T-helper 1 cell treated with Interleukin-12 subunit alpha and Interleukin-12 subunit beta and Interleukin-4 antibody, amounts not matched to agents 30 ng/mL and 1 ng/mL, for 36 hours (primary cell): Measurements from ENCODE around the gene MED10. TPM values are rescaled to one million over a fixed set of nuclear protein-coding genes. Genes with fewer than 3 reads are reported as not detected.

Source experiments
- intact Hi-C: fragments of 100-400 bp; cut with micrococcal nuclease; formaldehyde crosslinking; loops from one replicate; pipeline ENCODE4 v1.15.1; 2024
- total RNA-seq: library from RNA; stranded (reverse); gene quantifications from 2 replicates; pipeline ENCODE4 v1.2.3, GENCODE V29; 2022

Gene MED10
- total RNA-seq, 1 donor from 2014 or later: 50.0 TPM

- intact Hi-C loops: no loop called here
These were observed 21.9 kb upstream of the MED10 start for GRCh38 chr5:6399980-6400910.

- intact Hi-C loops: no loop called here
These were observed 20.4 kb upstream of the MED10 start for GRCh38 chr5:6398570-6399230.

GRCh38 chr5:6397536-6398269 lies 19.4 kb upstream of the MED10 start:
- intact Hi-C loops: no loop called here

DNA sequence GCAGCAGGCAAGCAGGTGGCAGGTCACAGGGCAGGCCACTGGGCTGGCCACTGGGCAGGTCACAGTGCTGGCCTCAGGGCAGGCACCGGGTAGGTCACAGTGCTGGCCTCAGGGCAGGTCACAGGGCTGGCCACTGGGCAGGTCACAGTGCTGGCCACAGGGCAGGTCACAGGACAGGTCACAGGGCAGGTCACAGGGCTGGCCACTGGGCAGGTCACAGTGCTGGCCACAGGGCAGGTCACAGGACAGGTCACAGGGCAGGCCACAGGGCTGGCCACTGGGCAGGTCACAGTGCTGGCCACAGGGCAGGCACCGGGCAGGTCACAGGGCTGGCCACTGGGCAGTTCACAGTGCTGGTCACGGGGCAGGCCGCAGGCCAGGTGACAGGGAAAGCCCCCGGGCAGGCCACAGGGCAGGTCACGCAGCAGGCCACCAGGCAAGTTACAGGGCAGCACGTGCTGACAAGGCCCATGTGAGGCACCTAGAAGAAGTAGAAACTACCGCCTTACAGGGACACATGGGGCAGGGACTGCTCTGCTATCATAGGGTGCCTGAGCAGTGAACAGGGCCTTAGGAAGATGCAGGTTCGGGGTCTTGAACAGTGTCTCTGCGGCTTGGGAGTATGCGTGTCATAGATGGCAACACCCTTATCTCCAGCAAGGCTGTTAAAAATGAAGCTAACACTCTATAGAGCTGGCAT lies 18.6 kb upstream of the MED10 start:
- intact Hi-C loops: no loop called here

- intact Hi-C loops: no loop called here
These were observed 17.7 kb upstream of the MED10 start for GRCh38 chr5:6396043-6396442.

DNA sequence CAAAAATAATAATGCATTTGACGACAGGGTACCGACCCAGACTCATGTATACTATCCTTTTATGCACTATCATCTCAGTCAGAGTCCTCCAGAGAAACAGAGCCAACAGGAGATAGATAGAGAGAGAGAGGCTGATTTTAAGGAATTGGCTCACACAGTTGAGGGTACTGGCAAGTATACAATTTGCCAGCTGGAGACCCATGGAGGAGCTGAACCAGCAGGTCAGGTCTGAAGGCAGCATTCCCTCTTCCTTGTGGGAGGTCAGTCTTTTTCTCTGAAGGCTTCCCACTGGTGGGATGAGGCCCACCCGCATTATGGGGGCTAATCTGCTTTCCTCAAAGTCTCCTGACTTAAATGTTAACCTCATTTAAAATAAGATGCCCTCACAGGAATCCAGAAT lies 17.3 kb upstream of the MED10 start:
- intact Hi-C loops: no loop called here

- intact Hi-C loops: no loop called here
These were observed 16.7 kb upstream of the MED10 start for GRCh38 chr5:6395102-6395445.

GRCh38 chr5:6394429-6395101 lies 16.2 kb upstream of the MED10 start:
- intact Hi-C loops: no loop called here

DNA sequence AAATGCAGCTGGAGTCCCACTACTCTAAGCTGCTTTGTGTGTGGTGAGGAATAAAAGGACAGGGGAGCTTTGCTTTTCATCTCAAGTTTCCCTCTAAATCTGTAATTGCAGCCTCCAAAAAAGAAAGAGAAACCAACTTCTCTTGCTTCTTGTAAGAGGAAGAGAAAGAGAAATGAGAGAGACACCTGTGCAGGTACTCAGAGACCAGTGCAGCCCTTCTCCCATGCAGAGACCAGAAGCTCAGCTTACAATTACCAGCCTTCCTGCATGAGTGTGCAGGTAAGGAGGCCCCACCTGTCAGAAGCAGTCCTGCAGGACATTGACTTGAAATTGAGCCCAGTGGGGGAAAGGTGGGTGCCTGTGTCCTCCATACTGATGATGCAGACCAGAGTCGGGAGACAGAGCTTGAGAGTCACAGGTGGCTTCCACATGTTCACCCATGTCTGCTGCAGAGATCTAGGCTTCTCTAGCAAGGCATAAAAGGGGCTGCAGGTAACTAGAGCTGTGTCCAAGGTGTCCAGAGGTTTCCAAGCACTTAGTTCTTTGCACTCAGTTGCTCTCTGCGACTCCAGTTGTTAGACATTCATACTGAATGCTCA lies 15.3 kb upstream of the MED10 start:
- intact Hi-C loops: no loop called here

DNA sequence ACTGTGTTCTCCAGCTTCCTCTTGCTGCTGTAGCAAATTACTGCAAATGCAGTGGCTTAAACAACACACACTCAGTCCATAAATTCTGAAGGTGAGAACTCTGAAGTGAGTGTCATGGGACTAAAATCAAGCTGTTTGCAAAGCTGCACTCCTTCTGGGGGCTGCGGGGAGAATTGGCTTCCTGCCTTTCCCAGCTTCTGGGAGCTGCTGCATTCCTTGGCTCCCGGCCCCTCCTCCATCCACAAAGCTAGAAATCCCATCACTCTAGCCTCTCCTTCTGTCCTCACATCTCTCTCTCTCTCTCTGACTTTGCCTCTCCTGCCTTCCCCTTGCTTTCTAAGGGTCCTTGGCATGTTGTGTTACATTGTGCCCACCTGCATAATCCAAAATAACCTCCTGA lies 14.2 kb upstream of the MED10 start:
- intact Hi-C loops: no loop called here

DNA sequence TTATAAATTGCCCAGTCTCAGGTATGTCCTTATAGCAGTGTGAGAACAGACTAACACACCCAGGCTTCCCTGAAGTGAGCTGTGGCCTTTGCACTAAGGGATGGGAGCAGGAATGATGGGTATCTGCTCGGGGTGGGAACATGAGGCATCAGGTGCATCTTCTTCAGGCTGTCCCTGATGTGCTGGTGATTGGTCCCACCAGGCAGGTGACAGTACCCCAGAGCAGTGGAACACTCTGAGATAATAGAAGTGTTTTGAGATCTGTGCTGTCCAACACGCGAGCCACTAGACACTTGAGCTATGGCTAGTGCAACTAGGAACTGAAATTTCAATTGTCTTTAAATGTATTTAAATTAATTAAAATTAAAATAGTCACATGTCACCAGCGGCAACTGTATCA lies 12.8 kb upstream of the MED10 start:
- intact Hi-C loops: no loop called here

- intact Hi-C loops: no loop called here
These were observed 11.7 kb upstream of the MED10 start for GRCh38 chr5:6389946-6390530.

- intact Hi-C loops: no loop called here
These were observed 11.1 kb upstream of the MED10 start for GRCh38 chr5:6389397-6389796.

DNA sequence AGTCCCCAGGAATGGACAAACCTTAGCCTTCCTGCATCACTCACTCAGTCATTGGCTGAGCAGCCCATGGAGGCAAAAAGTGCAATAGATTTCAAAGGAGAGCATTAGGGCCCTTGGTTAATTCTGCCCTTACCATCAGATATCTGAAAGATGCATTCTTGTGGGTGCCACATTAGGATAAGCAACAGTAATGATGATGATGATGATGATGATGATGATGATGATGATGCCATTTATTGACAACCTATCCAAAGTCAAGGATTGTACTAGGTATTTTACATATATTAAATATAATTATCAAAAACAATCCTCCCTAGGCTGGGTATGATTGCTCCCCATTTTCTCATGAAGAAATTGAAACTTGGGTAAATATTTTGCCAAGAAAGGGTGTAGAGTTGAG lies 9.6 kb upstream of the MED10 start:
- intact Hi-C loops: no loop called here

DNA sequence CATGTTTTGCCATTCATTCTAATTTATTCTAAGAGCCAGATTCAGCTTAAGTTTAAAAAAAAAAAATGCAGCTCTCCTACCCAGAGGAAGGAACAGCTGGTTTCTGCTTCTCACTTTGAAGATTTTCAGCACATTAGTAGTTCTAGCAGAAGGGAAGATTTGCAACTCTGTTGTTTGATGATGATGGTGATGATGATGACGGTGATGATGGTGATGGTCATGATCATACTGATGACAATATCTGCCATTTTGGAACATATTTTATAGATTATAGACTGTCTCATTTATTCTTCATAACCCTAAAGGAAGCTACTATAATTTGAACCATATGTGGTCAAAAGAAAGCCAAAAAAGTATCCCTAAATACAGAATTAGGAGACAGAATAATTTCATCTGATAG lies 7.9 kb upstream of the MED10 start:
- intact Hi-C loops: no loop called here

DNA sequence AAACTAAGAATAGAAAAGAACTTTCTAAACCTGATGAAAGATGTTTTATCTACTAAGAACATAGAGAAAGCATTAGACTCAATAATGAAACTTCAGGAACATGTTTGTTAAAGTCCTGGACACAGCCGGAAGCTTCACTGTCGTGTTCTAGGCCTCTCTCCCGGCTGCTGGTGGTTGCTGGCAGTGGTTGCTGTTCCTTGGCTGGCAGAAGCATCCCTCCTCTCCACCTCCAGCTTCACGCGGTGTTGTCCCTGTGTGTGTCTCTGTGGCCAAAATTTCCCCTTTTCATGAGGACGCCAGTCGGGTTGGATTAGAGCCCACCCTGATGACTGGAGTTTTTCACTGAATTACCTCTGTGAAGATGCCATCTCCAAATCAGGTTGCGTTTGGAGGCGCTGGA lies 6.5 kb upstream of the MED10 start:
- intact Hi-C loops: no loop called here

- intact Hi-C loops: no loop called here
These were observed 5.0 kb upstream of the MED10 start for GRCh38 chr5:6383376-6383775.

- intact Hi-C loops: loop anchor here (2.0 to 10.0 kb wide), 3 partner anchors 68 to 366 kb away; partner anchors contain the start of gene UBE2QL1
These were observed 899 bp upstream of the MED10 start for GRCh38 chr5:6379246-6379645.

DNA sequence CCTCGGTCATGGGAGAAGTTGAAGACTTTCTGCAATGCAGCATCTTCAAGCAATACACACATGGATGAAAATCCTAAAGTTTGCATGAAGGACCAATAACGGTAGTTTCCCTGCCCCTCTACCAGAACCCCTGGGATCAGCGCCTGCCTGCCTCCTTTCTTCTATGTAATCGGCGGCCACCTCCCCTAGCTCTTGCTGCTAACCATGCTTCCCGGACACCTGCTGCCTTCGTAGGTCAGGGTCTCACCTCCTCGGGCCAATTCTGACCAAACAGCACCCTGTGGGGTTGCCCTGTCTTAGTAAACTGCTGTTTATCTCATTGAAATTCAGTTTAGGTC lies 388 bp upstream of the MED10 start:
- intact Hi-C loops: loop anchor here (1.0 to 10.0 kb wide), 11 partner anchors 18 to 1490 kb away; partner anchors contain the start of genes ICE1, NSUN2, SRD5A1 and TENT4A

GRCh38 chr5:6377582-6377904 lies 804 bp downstream of the MED10 start:
- intact Hi-C loops: loop anchor here (5.0 to 10.0 kb wide), 2 partner anchors 70 to 367 kb away; partner anchors contain the start of gene UBE2QL1
